Endodermal cell (in vitro differentiated cells): ENCODE results near the gene KRTDAP. TPM values are rescaled to one million over a fixed set of nuclear protein-coding genes. Genes with fewer than 3 reads are reported as not detected.

Experiments used
- DNase-seq: peaks from one replicate; pipeline ENCODE4 v3.0.0-alpha.2; 2017
- H3K27ac ChIP-seq: 2 replicates; pipeline ENCODE4 v1.5.1; 2013; ENCODE audit warnings: mild to moderate bottlenecking, low read depth, low read length, moderate library complexity
- H3K27me3 ChIP-seq: 2 replicates; pipeline ENCODE4 v1.6.1; 2013; ENCODE audit warnings: mild to moderate bottlenecking, low read length, moderate library complexity; ENCODE audit not compliant: insufficient read depth, control insufficient read depth, poor library complexity, severe bottlenecking
- H3K36me3 ChIP-seq: 2 replicates; pipeline ENCODE4 v1.7.0; 2013; ENCODE audit warnings: mild to moderate bottlenecking, low read length, moderate library complexity; ENCODE audit not compliant: control insufficient read depth, insufficient read depth
- H3K4me1 ChIP-seq: one replicate; pipeline ENCODE4 v1.7.0; 2013; ENCODE audit warnings: low read length; ENCODE audit not compliant: control insufficient read depth, insufficient read depth
- H3K4me3 ChIP-seq: 2 replicates; pipeline ENCODE4 v1.5.1; 2013; ENCODE audit warnings: mild to moderate bottlenecking, low read length, moderate library complexity
- H3K9ac ChIP-seq: 2 replicates; pipeline ENCODE4 v1.6.1; 2013; ENCODE audit warnings: mild to moderate bottlenecking, low read length, moderate library complexity; ENCODE audit not compliant: poor library complexity, severe bottlenecking; ENCODE audit errors: extremely low read depth
- H3K9me3 ChIP-seq: 2 replicates; pipeline ENCODE4 v1.6.1; 2013; ENCODE audit warnings: mild to moderate bottlenecking, low read length, moderate library complexity; ENCODE audit not compliant: control insufficient read depth
- H3K27ac Mint-ChIP-seq: 2 replicates; pipeline ENCODE4 v1.8.0; 2020; ENCODE audit warnings: mixed read lengths
- H3K27me3 Mint-ChIP-seq: 2 replicates; pipeline ENCODE4 v1.8.0; 2021; ENCODE audit warnings: mild to moderate bottlenecking, mixed read lengths; ENCODE audit not compliant: insufficient read depth
- H3K36me3 Mint-ChIP-seq: 2 replicates; pipeline ENCODE4 v1.8.0; 2020; ENCODE audit warnings: low read depth, mixed read lengths
- H3K4me1 Mint-ChIP-seq: 2 replicates; pipeline ENCODE4 v1.8.0; 2020; ENCODE audit warnings: mixed read lengths
- H3K4me3 Mint-ChIP-seq: 2 replicates; pipeline ENCODE4 v1.8.0; 2020; ENCODE audit warnings: mild to moderate bottlenecking, moderate library complexity, mixed read lengths
- H3K9me3 Mint-ChIP-seq: 2 replicates; pipeline ENCODE4 v1.8.0; 2020; ENCODE audit warnings: mild to moderate bottlenecking, mixed read lengths
- CTCF ChIP-seq: fragments of 200-600 bp; sonication (generic); conservative IDR thresholded peaks from 2 replicates; pipeline ENCODE4 v1.5.0; 2021; ENCODE audit warnings: antibody characterized with exemption, mild to moderate bottlenecking
- WGBS, 2 experiments: methylation state at CpG; one replicate each; pipeline versions ENCODE4 v1.1.5 to v1.1.7; 2013; ENCODE audit warnings: missing lambda C conversion rate in 2 of 2, mixed read lengths in 1 of 2; ENCODE audit not compliant: insufficient coverage in 1 of 2, insufficient read length in 1 of 2; 5-methylcytosine and 5-hydroxymethylcytosine counted together
- total RNA-seq, 2 donors: library from RNA; stranded (reverse); fragmentation: NEBNext Ultra II Directional in 1 of 2; extraction: Animal tissue kit (Norgen Biotek cat#: 25700) in 1 of 2; gene quantifications; 2 replicates in 1 of 2; 3 replicates in 1 of 2; pipeline ENCODE4 v1.2.1, GENCODE V29; 2021

KRTDAP gene
- total RNA-seq, 2 donors from 2014 or later = 3.4 to 4.2 TPM

GRCh38 chr19:35495107-35496064 is 5.1 kb upstream of the KRTDAP start:
- H3K9ac ChIP-seq = no peak overlapping the region
- no peaks in the 10 kb centered on the region for H3K27me3 ChIP-seq
- TF ChIP-seq CTCF = peak; percentile 97
- Mint-ChIP-seq H3K27me3 (peaks cover 7% of the 10 kb centered on the region), H3K9me3 (no peaks in the 10 kb centered on the region), H3K4me3 (no peak overlapping the region), H3K36me3 (peaks cover 40% of the 10 kb centered on the region), H3K4me1 (peaks cover 8% of the 10 kb centered on the region), H3K27ac (peak overlapping the region; percentile 52)
- H3K9me3 ChIP-seq = no peaks in the 10 kb centered on the region
- no peak overlapping the region for H3K27ac ChIP-seq
- peaks cover 36% of the 10 kb centered on the region for H3K36me3 ChIP-seq
- no peak overlapping the region for H3K4me3 ChIP-seq
- WGBS, 2 experiments = 33 to 42% methylated on average over 17 to 30 of the region's 30 CpGs
- DNase-seq = peak; percentile 89
- H3K4me1 ChIP-seq = no peaks in the 10 kb centered on the region

- Histone ChIP-seq H3K9me3 (no peaks in the 10 kb centered on the region), H3K4me1 (no peaks in the 10 kb centered on the region), H3K4me3 (no peak overlapping the region), H3K27ac (no peak overlapping the region), H3K9ac (no peak overlapping the region), H3K27me3 (no peaks in the 10 kb centered on the region), H3K36me3 (peaks cover 22% of the 10 kb centered on the region)
- Mint-ChIP-seq H3K9me3 (no peaks in the 10 kb centered on the region), H3K27ac (no peak overlapping the region), H3K4me1 (peaks cover 10% of the 10 kb centered on the region), H3K4me3 (no peak overlapping the region), H3K36me3 (peaks cover 26% of the 10 kb centered on the region), H3K27me3 (peaks cover 7% of the 10 kb centered on the region)
- TF ChIP-seq CTCF = no peak
- WGBS, 2 experiments = 96% methylated on average over 9 of the region's 9 CpGs; no CpG with 5 or more reads in 1 of the 2 experiments
- no peak for DNase-seq
These were observed 3.7 kb upstream of the KRTDAP start for GRCh38 chr19:35493971-35494370.

GRCh38 chr19:35491836-35492360 is 1.6 kb upstream of the KRTDAP start:
- H3K4me1 Mint-ChIP-seq = peaks cover 23% of the 10 kb centered on the region
- Histone ChIP-seq H3K4me3 (no peak overlapping the region), H3K4me1 (peaks cover 2% of the 10 kb centered on the region), H3K27me3 (no peaks in the 10 kb centered on the region), H3K9me3 (no peaks in the 10 kb centered on the region), H3K27ac (no peak overlapping the region), H3K9ac (no peak overlapping the region), H3K36me3 (peaks cover 2% of the 10 kb centered on the region)
- TF ChIP-seq CTCF = no peak
- H3K4me3 Mint-ChIP-seq = no peak overlapping the region
- H3K27me3 Mint-ChIP-seq = peaks cover 9% of the 10 kb centered on the region
- H3K9me3 Mint-ChIP-seq = no peaks in the 10 kb centered on the region
- WGBS, 2 experiments = 83 to 96% methylated on average over 2 to 9 of the region's 9 CpGs
- no peak overlapping the region for H3K27ac Mint-ChIP-seq
- peaks cover 5% of the 10 kb centered on the region for H3K36me3 Mint-ChIP-seq
- no peak for DNase-seq
